Thyroid gland (tissue), 4 donors: Measurements from ENCODE around the gene PAXX. TPM values are rescaled to one million over a fixed set of nuclear protein-coding genes. Genes with fewer than 3 reads are reported as not detected.
A peak's percentile ranks its signal among the peaks of the same experiment; 100 is the strongest.

Experiments
- DNase-seq, 2 donors: peaks; one replicate each; pipeline ENCODE4 v3.0.0-alpha.2; 2019
- H3K27ac ChIP-seq, 3 donors: fragments of 200-600 bp; sonication (generic); 1 replicate in 2 of 3; 2 replicates in 1 of 3; pipeline ENCODE4 v1.5.1; 2016 to 2019; ENCODE audit warnings: mild to moderate bottlenecking in 1 of 3, moderate library complexity in 1 of 3
- H3K27me3 ChIP-seq: fragments of 200-600 bp; sonication (generic); one replicate; pipeline ENCODE4 v1.5.1; 2019
- H3K36me3 ChIP-seq, 2 donors: fragments of 200-600 bp; sonication (generic); one replicate each; pipeline ENCODE4 v1.5.1; 2016 to 2019
- H3K4me1 ChIP-seq, 2 donors: fragments of 200-600 bp; sonication (generic); one replicate each; pipeline ENCODE4 v1.5.1; 2017 to 2019
- H3K4me3 ChIP-seq, 3 donors: fragments of 200-600 bp; sonication (generic); replicated peaks in 1 of 3; 1 replicate in 2 of 3; 2 replicates in 1 of 3; pipeline ENCODE4 v1.5.1; 2016; ENCODE audit warnings: mild to moderate bottlenecking in 1 of 3
- H3K9me3 ChIP-seq: fragments of 200-600 bp; sonication (generic); one replicate; pipeline ENCODE4 v1.5.1; 2017
- POLR2A ChIP-seq, 2 donors: fragments of 450-650 bp; IDR thresholded peaks; one replicate each; pipeline ENCODE4 v1.6.1; 2017; ENCODE audit warnings: antibody characterized with exemption in 2 of 2, mild to moderate bottlenecking in 2 of 2, moderate library complexity in 1 of 2
- WGBS, 2 donors: methylation state at CpG; one replicate each; pipeline ENCODE4 v1.1.5; 2017; 5-methylcytosine and 5-hydroxymethylcytosine counted together
- intact Hi-C: fragments of 100-400 bp; cut with DNase I; formaldehyde crosslinking; loops from one replicate; pipeline ENCODE4 v1.15.1; 2023
- total RNA-seq, 4 donors: library from RNA; depleted of rRNA; stranded (reverse); fragments of >200 nt; gene quantifications; one replicate each; pipeline ENCODE4 v1.2.3, GENCODE V29; 2016
- TF ChIP-seq, protein P1 (sequence below), 6 experiments: fragments of 200-600 bp in 3 of 6; fragments of 450-650 bp in 3 of 6; sonication (generic) in 3 of 6; IDR thresholded peaks; one replicate each; pipeline ENCODE4 v1.5.1; 2016 to 2019; ENCODE audit warnings: antibody characterized with exemption in 6 of 6, mild to moderate bottlenecking in 2 of 6, inconsistent platforms in 1 of 6, moderate library complexity in 1 of 6

The PAXX gene
- total RNA-seq, 4 donors from 2014 or later: 29.8 to 109 (median 50.7) TPM

DNA sequence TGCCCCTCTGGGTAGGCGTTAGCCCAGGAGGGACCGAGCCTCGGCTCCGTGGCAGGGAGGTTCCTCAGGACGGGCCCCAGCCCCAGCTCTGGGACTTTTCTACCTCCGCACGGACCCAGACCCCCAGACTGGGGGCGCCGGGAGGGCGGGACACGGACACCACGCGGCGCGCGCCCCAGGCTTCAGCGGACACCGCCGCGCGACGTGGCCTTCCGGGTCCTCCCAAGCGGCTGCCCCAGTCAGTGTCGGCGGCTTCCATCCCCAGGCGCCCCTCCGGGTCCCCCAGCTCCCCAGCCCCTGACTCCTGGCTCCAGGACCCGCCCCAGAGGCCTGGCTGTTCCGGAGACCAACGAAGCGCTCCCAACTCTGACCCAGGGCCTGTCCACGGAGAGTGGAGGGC, 6.4 kb upstream of the PAXX start:
- Histone ChIP-seq H3K4me3 (no peak overlapping the region), H3K27me3 (no peaks in the 10 kb centered on the region), H3K36me3 (no peaks in the 10 kb centered on the region), H3K4me1 (peaks cover 0 to 7% of the 10 kb centered on the region in 2 donors), H3K9me3 (no peaks in the 10 kb centered on the region), H3K27ac (no peak overlapping the region)
- intact Hi-C loops: no loop called here
- WGBS, 2 donors: 43 to 47% methylated on average over 18 to 22 of the region's 33 CpGs
- no peak for DNase-seq
- no peak for TF ChIP-seq POLR2A (IDR thresholded peaks at IDR 0.05)
- TF ChIP-seq, protein P1, sequence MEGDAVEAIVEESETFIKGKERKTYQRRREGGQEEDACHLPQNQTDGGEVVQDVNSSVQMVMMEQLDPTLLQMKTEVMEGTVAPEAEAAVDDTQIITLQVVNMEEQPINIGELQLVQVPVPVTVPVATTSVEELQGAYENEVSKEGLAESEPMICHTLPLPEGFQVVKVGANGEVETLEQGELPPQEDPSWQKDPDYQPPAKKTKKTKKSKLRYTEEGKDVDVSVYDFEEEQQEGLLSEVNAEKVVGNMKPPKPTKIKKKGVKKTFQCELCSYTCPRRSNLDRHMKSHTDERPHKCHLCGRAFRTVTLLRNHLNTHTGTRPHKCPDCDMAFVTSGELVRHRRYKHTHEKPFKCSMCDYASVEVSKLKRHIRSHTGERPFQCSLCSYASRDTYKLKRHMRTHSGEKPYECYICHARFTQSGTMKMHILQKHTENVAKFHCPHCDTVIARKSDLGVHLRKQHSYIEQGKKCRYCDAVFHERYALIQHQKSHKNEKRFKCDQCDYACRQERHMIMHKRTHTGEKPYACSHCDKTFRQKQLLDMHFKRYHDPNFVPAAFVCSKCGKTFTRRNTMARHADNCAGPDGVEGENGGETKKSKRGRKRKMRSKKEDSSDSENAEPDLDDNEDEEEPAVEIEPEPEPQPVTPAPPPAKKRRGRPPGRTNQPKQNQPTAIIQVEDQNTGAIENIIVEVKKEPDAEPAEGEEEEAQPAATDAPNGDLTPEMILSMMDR (IDR thresholded peaks at IDR 0.05): no peak

DNA sequence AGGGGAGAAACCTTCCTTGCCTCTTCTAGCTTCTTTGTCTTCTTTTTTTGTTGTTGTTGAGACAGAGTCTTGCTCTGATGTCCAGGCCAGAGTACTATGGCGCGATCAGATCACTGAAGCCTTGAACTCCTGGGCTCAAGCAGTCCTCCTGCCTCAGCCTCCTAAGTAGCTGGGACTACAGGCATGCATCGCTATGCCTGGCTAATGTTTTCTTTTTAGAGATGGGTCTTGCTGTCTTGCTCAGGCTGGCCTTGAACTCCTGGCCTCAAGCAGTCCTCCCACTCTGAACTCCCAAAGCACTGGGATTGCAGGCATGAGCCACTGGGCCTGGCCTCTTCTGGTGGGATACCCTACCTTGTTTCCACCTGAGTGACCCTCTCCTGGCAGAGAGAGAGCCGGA, 3.4 kb upstream of the PAXX start:
- Histone ChIP-seq H3K27ac (no peak overlapping the region), H3K9me3 (no peaks in the 10 kb centered on the region), H3K27me3 (no peaks in the 10 kb centered on the region), H3K4me3 (no peak overlapping the region), H3K4me1 (peaks cover 13 to 29% of the 10 kb centered on the region in 2 donors), H3K36me3 (no peaks in the 10 kb centered on the region)
- no peak for DNase-seq
- intact Hi-C loops: no loop called here
- TF ChIP-seq, protein P1 (IDR thresholded peaks at IDR 0.05): no peak
- no peak for TF ChIP-seq POLR2A (IDR thresholded peaks at IDR 0.05)
- WGBS, 2 donors: 100% methylated on average over 4 of the region's 4 CpGs

DNA sequence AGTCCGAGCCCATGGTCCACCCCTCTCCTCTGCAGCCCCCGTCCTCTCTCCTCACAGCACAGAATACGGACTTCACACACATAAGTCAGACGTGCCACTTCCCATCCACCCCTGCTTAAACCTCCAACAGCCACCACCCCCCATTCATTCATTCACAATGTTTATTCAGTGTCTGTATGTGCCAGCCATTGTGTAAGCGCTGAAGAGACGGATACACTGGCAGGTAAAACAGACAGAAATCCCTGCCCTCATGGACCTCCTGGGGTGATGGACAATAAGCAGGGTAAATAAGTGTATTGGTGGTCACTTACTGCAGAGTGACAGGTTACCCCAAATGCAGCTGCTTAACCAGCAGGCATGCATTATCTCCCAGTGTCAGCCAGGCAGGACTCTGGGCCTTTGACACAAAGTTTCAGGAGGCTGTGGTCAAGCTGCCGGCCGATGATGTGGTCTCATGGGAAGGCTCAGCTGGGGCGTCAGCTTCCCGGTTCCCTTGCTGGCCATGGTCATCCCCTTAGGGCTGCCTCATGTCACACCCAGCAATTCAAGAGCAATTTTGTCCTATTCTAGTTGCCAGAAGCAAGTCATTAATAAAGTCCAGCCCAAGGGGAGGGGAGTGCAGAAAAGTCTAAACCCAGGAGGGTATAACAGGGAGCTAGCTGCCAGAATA, 1.8 kb upstream of the PAXX start:
- Histone ChIP-seq H3K9me3 (no peaks in the 10 kb centered on the region), H3K27me3 (no peaks in the 10 kb centered on the region), H3K36me3 (no peaks in the 10 kb centered on the region), H3K27ac (no peak overlapping the region), H3K4me3 (no peak overlapping the region), H3K4me1 (peaks cover 27 to 39% of the 10 kb centered on the region in 2 donors)
- DNase-seq: no peak
- 66 to 69% methylated on average over 10 of the region's 10 CpGs for WGBS, 2 donors
- intact Hi-C loops: no loop called here
- TF ChIP-seq POLR2A (IDR thresholded peaks at IDR 0.05): no peak
- TF ChIP-seq, protein P1 (IDR thresholded peaks at IDR 0.05): no peak

DNA sequence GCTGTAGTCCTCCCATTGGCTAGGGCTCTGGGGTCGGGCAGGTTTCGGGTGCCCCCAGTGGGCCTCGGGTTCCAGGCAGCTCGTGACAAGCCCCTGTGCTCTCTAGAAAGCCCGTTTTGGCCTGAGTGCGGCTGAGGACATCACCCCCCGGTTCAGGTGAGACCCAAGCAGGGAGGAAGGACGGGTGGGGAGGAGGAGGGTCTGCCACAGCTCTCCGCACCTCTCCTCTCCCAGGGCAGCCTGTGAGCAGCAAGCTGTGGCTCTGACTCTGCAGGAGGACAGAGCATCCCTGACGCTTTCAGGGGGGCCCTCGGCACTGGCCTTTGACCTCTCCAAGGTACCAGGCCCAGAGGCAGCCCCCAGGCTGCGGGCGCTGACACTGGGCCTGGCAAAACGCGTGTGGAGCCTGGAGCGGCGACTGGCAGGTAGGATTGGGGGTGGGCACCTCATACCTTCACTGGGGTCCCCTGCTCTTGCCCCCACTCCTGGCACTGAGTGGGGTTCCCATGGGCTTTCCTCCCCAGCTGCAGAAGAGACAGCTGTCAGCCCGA, 672 bp downstream of the PAXX start:
- TF ChIP-seq POLR2A (IDR thresholded peaks at IDR 0.05): no peak
- TF ChIP-seq, protein P1 (IDR thresholded peaks at IDR 0.05): no peak
- H3K36me3 ChIP-seq: no peaks in the 10 kb centered on the region
- no peaks in the 10 kb centered on the region for H3K9me3 ChIP-seq
- H3K27ac ChIP-seq: peak overlapping the region in 2 of 3 donors; percentile 35 to 78
- intact Hi-C loops: no loop called here
- H3K27me3 ChIP-seq: no peaks in the 10 kb centered on the region
- no peak for DNase-seq
- H3K4me3 ChIP-seq: peak overlapping the region in 2 of 3 donors; percentile 46 to 75
- peaks cover 46 to 62% of the 10 kb centered on the region in 2 donors for H3K4me1 ChIP-seq
- WGBS, 2 donors: no CpG with 5 or more reads among the region's 18 CpGs

DNA sequence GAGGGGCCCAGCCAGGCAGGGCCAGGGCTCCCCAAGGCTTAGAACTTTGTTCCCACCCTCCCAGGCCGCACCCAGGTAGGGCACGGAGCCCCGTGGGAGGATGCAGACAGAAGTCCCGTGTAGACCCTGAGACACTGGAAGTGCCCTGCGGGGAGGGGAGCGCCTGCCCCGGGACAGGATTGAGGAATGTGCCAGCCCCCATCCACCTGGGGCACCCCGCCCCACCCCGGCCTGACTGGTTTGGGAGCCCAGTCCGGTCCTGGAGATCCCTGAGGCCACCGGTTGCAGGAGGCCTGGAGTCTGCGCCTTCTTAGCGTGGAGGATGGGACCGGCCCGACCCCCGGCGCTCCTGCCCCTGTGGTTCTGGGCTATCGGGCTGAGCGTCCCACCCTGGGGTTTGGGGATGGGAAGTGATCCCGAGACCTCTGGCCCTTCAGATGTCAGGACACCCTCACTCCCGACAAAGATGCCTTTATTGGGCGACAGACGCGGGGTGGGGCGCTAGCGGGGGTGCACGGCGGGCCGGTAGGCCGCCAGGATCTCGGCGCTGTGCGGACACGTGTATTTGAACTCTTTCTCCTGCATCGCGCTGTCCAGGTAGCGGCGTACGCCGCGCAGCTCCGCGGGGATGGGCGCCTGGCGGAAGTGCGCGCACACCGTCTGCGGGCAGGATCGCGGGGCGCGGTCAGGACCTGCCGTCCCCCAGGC, 2.1 kb downstream of the PAXX start:
- intact Hi-C loops: no loop called here
- Histone ChIP-seq H3K36me3 (no peaks in the 10 kb centered on the region), H3K9me3 (no peaks in the 10 kb centered on the region), H3K4me3 (peak overlapping the region in 1 of 3 donors; percentile 24), H3K27me3 (no peaks in the 10 kb centered on the region), H3K4me1 (peaks cover 46 to 69% of the 10 kb centered on the region in 2 donors), H3K27ac (peak overlapping the region in 1 of 3 donors; percentile 78)
- TF ChIP-seq POLR2A (IDR thresholded peaks at IDR 0.05): no peak
- TF ChIP-seq, protein P1 (IDR thresholded peaks at IDR 0.05): no peak
- no peak for DNase-seq
- WGBS, 2 donors: 65 to 71% methylated on average over 16 to 19 of the region's 54 CpGs
